ENCODE measurements around the gene FHOD3. TPM values are rescaled to one million over a fixed set of nuclear protein-coding genes. Genes with fewer than 3 reads are reported as not detected.

The FHOD3 gene
- total and polyA plus RNA-seq, 9 of the 15 experiments (the other 6 are each of a cell fraction or from before 2014, with no cell fraction given), result 0.11 TPM; not detected in 8

- ChIA-PET POLR2A (no interaction called here), CTCF (ENCODE audit: low intra/inter-chr PET ratio) (no interaction called here)
- Histone ChIP-seq H3K36me3 (ENCODE audit: control insufficient read depth, insufficient read depth, low read length) (no peaks in the 10 kb centered on the region), H3K9me3 (replicated peaks; ENCODE audit: control insufficient read depth, insufficient read depth, low read depth, low read length) (no peaks in the 10 kb centered on the region), H4K20me1 (replicated peaks; ENCODE audit: control insufficient read depth, insufficient read depth, low read length) (0 out of 2 replicates have a peak, but pooled peaks cover 4% of the 10 kb centered on the region), H3K4me1 (replicated peaks in 1 of 2; ENCODE audit: control insufficient read depth in 2 of 2, insufficient read depth in 2 of 2, low read length in 2 of 2) (no peaks in the 10 kb centered on the region), H3K27ac (ENCODE audit: extremely low read depth, low read depth, low read length) (no peak overlapping the region), H3K79me2 (ENCODE audit: control insufficient read depth, insufficient read depth, low read length) (no peaks in the 10 kb centered on the region), H3K9ac (ENCODE audit: insufficient read depth in 1 of 2, low read depth in 2 of 2, low read length in 2 of 2) (no peak overlapping the region), H3K27me3 (ENCODE audit: control insufficient read depth in 2 of 2, insufficient read depth in 2 of 2, low read length in 2 of 2) (peaks cover 6 to 33% of the 10 kb centered on the region in 2 experiments; a peak in 3 of 5 replicates), H3K4me2 (ENCODE audit: insufficient read depth, low read length) (no peak overlapping the region), H3K9me1 (ENCODE audit: control insufficient read depth, insufficient read depth, low read length) (no peaks in the 10 kb centered on the region), H3K4me3 (no peak overlapping the region), H2AFZ (ENCODE audit: low read depth, low read length) (no peak overlapping the region)
- in situ Hi-C loops (cut with MboI), result no loop called here
- TF ChIP-seq C11orf30 (IDR thresholded peaks at IDR 0.05; ENCODE audit: low read depth) (no peak), TRIM25 (IDR thresholded peaks at IDR 0.05; ENCODE audit: borderline replicate concordance) (no peak), HIVEP1 (CRISPR knock-in tag; IDR thresholded peaks at IDR 0.05) (no peak), ZNF12 (CRISPR knock-in tag; IDR thresholded peaks at IDR 0.05) (no peak), L3MBTL2 (IDR thresholded peaks at IDR 0.05) (no peak), PBX2 (CRISPR knock-in tag; IDR thresholded peaks at IDR 0.05; ENCODE audit: low read depth) (no peak), PBX2 (tag; conservative IDR thresholded peaks at IDR 0.05; ENCODE audit: low read depth) (no peak), ARID2 (IDR thresholded peaks at IDR 0.05) (no peak), FOXO4 (CRISPR knock-in tag; IDR thresholded peaks at IDR 0.05) (no peak), MXI1 (IDR thresholded peaks at IDR 0.05; ENCODE audit: low read depth, low read length) (no peak), SIN3B (IDR thresholded peaks at IDR 0.05; ENCODE audit: low read depth) (no peak), ZC3H11A (IDR thresholded peaks at IDR 0.05; ENCODE audit: low read depth, low read length) (no peak), TSC22D4 (tag; IDR thresholded peaks at IDR 0.05) (no peak)
- intact Hi-C loops (cut with micrococcal nuclease), result no loop called here
- no TSS peak for BruUV-seq (replicated peaks)
- ATAC-seq (no peak), FAIRE-seq (no peak), DNase-seq (ENCODE audit: extremely low read depth in 1 of 4, low spot score in 3 of 4) (no peak)
- 1% methylated on average over 5 of the region's 5 CpGs for WGBS (ENCODE audit: insufficient coverage, low coverage, missing lambda C conversion rate)
Measured at GRCh38 chr18:36592282-36592681, 294.8 kb downstream of the FHOD3 start.

All from K562 (cell line).